BJ (cell line): Measurements from ENCODE around the gene USP38. TPM values are rescaled to one million over a fixed set of nuclear protein-coding genes. Genes with fewer than 3 reads are reported as not detected.
"Not testable (repeated sequence)": the region's sequence is repeated elsewhere in the genome, so short reads cannot be mapped to it uniquely, and the experiment has no call there.

Experiments
- CTCF ChIA-PET: fragments of 350-600 bp; formaldehyde crosslinking; extraction: SDS; loops from one replicate; lab custom pipeline; 2021; ENCODE audit warnings: antibody characterized with exemption, inconsistent platforms; lab: Yijun Ruan, JAX
- POLR2A ChIA-PET: fragments of 300-600 bp; sonication (Branson Sonifier 250); formaldehyde crosslinking; extraction: SDS; loops from one replicate; lab custom pipeline; 2021; ENCODE audit warnings: antibody characterized with exemption; lab: Charles Lee
- DNase-seq: peaks from one replicate; pipeline ENCODE4 v3.0.0-alpha.2; 2011; ENCODE audit warnings: low read depth
- H3K27me3 ChIP-seq: 2 replicates; pipeline ENCODE4 v1.6.0; 2011; ENCODE audit warnings: low read length; ENCODE audit not compliant: control insufficient read depth, insufficient read depth
- H3K36me3 ChIP-seq: 2 replicates; pipeline ENCODE4 v1.5.1; 2011; ENCODE audit warnings: low read length; ENCODE audit not compliant: control insufficient read depth, insufficient read depth
- H3K4me3 ChIP-seq: 2 replicates; pipeline ENCODE4 v1.5.1; 2011; ENCODE audit warnings: low read depth, mild to moderate bottlenecking, control low read depth, low read length
- polyA plus RNA-seq: library from polyadenylated mRNA; depleted of rRNA; stranded (reverse); fragments of >200 nt; gene quantifications from 2 replicates; pipeline ENCODE4 v1.2.3, GENCODE V29; 2011
- TF ChIP-seq, protein P1 (sequence below): IDR thresholded peaks from 2 replicates; pipeline ENCODE4 v1.5.1; 2011; ENCODE audit warnings: low read depth, mild to moderate bottlenecking, control low read depth, inconsistent platforms, low read length, moderate library complexity; ENCODE audit not compliant: insufficient read depth

USP38 gene
- polyA plus RNA-seq, 1 experiment: 10.8 TPM

- Histone ChIP-seq H3K36me3 (no peaks in the 10 kb centered on the region), H3K27me3 (no peaks in the 10 kb centered on the region; the same call in 1 of the 2 replicates), H3K4me3 (no peak overlapping the region)
- POLR2A ChIA-PET: no interaction called here
- TF ChIP-seq, protein P1, sequence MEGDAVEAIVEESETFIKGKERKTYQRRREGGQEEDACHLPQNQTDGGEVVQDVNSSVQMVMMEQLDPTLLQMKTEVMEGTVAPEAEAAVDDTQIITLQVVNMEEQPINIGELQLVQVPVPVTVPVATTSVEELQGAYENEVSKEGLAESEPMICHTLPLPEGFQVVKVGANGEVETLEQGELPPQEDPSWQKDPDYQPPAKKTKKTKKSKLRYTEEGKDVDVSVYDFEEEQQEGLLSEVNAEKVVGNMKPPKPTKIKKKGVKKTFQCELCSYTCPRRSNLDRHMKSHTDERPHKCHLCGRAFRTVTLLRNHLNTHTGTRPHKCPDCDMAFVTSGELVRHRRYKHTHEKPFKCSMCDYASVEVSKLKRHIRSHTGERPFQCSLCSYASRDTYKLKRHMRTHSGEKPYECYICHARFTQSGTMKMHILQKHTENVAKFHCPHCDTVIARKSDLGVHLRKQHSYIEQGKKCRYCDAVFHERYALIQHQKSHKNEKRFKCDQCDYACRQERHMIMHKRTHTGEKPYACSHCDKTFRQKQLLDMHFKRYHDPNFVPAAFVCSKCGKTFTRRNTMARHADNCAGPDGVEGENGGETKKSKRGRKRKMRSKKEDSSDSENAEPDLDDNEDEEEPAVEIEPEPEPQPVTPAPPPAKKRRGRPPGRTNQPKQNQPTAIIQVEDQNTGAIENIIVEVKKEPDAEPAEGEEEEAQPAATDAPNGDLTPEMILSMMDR: no peak
- no peak for DNase-seq
- CTCF ChIA-PET: no interaction called here
Observed at GRCh38 chr4:143156853-143157252, 27.9 kb upstream of the USP38 start.

DNA sequence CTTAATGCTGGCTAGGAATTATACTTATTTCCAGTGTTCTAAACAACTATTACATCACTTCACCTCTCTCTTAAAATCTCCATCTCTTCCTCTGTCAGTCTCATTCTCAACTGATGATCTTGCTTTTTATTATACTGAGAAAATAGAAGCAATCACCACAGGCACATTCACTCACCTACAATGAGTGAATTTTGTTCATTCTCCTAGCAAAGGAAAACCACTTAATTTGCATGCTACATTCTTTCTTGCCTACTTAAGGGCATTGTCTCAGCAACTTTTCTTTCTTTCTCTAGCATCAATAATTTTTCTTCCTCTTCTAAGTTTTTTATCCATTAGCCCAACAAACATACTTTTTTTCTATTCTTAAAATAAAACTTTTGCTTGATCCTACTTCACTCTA, 21.1 kb upstream of the USP38 start:
- CTCF ChIA-PET: no interaction called here
- DNase-seq: no peak
- Histone ChIP-seq H3K27me3 (no peaks in the 10 kb centered on the region), H3K36me3 (no peaks in the 10 kb centered on the region), H3K4me3 (no peak overlapping the region)
- TF ChIP-seq, protein P1: no peak
- POLR2A ChIA-PET: no interaction called here

DNA sequence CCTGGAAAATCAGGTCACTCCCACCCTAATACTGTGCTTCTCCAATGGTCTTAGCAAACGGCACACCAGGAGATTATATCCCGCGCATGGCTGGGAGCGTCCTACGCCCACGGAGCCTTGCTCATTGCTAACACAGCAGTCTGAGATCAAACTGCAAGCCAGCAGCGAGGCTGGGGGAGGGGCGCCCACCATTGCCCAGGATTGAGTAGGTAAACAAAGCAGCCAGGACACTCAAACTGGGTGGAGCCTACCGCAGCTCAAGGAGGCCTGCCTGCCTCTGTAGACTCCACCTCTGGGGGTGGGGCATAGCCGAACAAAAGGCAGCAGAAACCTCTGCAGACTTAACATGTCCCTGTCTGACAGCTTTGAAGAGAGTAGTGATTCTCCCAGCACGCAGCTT, 18.0 kb upstream of the USP38 start:
- POLR2A ChIA-PET: not testable (repeated sequence)

GRCh38 chr4:143178923-143179322, 5.8 kb upstream of the USP38 start:
- TF ChIP-seq, protein P1: no peak

More for the DNA sequence above, 18.0 kb upstream of the USP38 start:
- DNase-seq, H3K27me3 ChIP-seq, H3K36me3 ChIP-seq, H3K4me3 ChIP-seq: not testable (repeated sequence)
- CTCF ChIA-PET: interaction anchor here (0.9 kb wide), 1 partner anchor 32 kb away, joined by 3 read pairs; no protein-coding TSS in a partner anchor

DNA sequence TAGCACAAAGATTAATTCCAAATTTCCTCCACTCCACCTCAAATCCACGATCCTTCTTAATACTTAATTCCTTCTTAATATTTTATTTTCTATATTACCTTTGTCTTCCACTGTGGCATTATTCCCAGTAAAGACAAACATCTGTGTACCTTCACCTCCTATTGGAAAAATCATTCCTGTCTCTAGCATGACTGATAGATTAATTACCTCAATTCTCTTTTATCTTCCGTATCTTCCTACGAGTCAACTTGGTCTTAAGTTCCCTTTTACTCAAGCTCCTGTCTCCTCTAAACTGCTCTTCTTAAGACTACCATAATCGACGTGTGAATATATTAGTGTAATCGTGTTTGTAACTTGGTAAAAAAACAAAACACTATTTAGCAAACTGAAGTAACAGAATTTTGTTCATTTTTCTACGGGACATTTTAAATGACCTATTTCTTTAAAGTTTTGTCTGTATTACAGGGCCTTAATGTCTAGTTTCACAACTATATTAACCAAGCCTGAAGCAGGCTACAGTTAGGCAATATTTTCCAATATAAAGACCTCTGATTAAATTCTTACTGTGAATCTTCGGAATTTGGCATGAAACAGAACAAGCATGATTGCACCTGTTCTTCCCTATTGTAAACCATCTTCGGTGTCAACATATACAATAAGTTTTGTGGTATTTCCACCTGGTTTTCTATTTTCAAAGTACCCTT, 1.1 kb upstream of the USP38 start:
- H3K4me3 ChIP-seq: peak overlapping the region; percentile 96
- ChIA-PET POLR2A (no interaction called here), CTCF (no interaction called here)
- no peaks in the 10 kb centered on the region for H3K27me3 ChIP-seq
- H3K36me3 ChIP-seq: no peaks in the 10 kb centered on the region
- TF ChIP-seq, protein P1: no peak
- DNase-seq: no peak

More at GRCh38 chr4:143178923-143179322, 5.8 kb upstream of the USP38 start:
- ChIA-PET POLR2A (no interaction called here), CTCF (no interaction called here)
- Histone ChIP-seq H3K36me3 (no peaks in the 10 kb centered on the region), H3K4me3 (no peak overlapping the region), H3K27me3 (no peaks in the 10 kb centered on the region)
- DNase-seq: no peak

- Histone ChIP-seq H3K36me3 (no peaks in the 10 kb centered on the region), H3K27me3 (no peaks in the 10 kb centered on the region), H3K4me3 (peak overlapping the region; percentile 96)
- no peak for DNase-seq
- CTCF ChIA-PET: no interaction called here
- POLR2A ChIA-PET: no interaction called here
- TF ChIP-seq, protein P1: no peak
Observed at GRCh38 chr4:143184217-143184502, 557 bp upstream of the USP38 start.
